Measurements from ENCODE around the gene MFGE8.
A peak's percentile ranks its signal among the peaks of the same experiment; 100 is the strongest.
"Not testable (repeated sequence)": the region's sequence is repeated elsewhere in the genome, so short reads cannot be mapped to it uniquely, and the experiment has no call there.

MFGE8 gene

GRCh38 chr15:88949734-88950400, 36.7 kb upstream of the MFGE8 start:
- Histone ChIP-seq H3K27me3 (replicated peaks in 2 of 5; ENCODE audit: control insufficient read depth in 4 of 5, insufficient read depth in 5 of 5, low read length in 4 of 5) (peaks cover 0 to 2% (median 0%) of the 10 kb centered on the region in 5 experiments), H3K27ac (ENCODE audit: insufficient read depth in 1 of 2, low read depth in 1 of 2, low read length in 2 of 2, poor library complexity in 1 of 2, severe bottlenecking in 2 of 2) (no peak overlapping the region), H3K36me3 (ENCODE audit: control insufficient read depth in 4 of 4, insufficient read depth in 4 of 4, low read length in 3 of 4) (no peaks in the 10 kb centered on the region), H3K4me1 (ENCODE audit: control extremely low read depth in 1 of 4, control insufficient read depth in 4 of 4, insufficient read depth in 4 of 4, low read length in 3 of 4) (peaks cover 0 to 2% (median 0%) of the 10 kb centered on the region in 4 experiments), H3K4me3 (ENCODE audit: control insufficient read depth in 1 of 7, extremely low read depth in 1 of 7, insufficient read depth in 4 of 7, low read depth in 2 of 7, low read length in 6 of 7) (no peak overlapping the region), H3K9me3 (ENCODE audit: control extremely low read depth in 1 of 5, control insufficient read depth in 4 of 5, insufficient read depth in 2 of 5, low read depth in 1 of 5, low read length in 4 of 5) (no peaks in the 10 kb centered on the region)
- 97% methylated on average over 4 of the region's 5 CpGs for WGBS (ENCODE audit: insufficient coverage)
- ChIA-PET CTCF (no interaction called here), POLR2A (no interaction called here)
- DNase-seq, result no peak

- no peaks in the 10 kb centered on the region for H3K36me3 ChIP-seq (ENCODE audit: control insufficient read depth in 4 of 4, insufficient read depth in 4 of 4, low read length in 3 of 4)
- no peak for DNase-seq
- peaks cover 0 to 3% (median 0%) of the 10 kb centered on the region in 5 experiments for H3K9me3 ChIP-seq (ENCODE audit: control extremely low read depth in 1 of 5, control insufficient read depth in 4 of 5, insufficient read depth in 2 of 5, low read depth in 1 of 5, low read length in 4 of 5)
- 96% methylated on average over 3 of the region's 4 CpGs for WGBS (ENCODE audit: insufficient coverage)
- ChIA-PET POLR2A (no interaction called here), CTCF (no interaction called here)
- H3K4me1 ChIP-seq (ENCODE audit: control extremely low read depth in 1 of 4, control insufficient read depth in 4 of 4, insufficient read depth in 4 of 4, low read length in 3 of 4), result no peaks in the 10 kb centered on the region
- H3K4me3 ChIP-seq (ENCODE audit: control insufficient read depth in 1 of 7, extremely low read depth in 1 of 7, insufficient read depth in 4 of 7, low read depth in 2 of 7, low read length in 6 of 7), result no peak overlapping the region
- no peak overlapping the region for H3K27ac ChIP-seq (ENCODE audit: insufficient read depth in 1 of 2, low read depth in 1 of 2, low read length in 2 of 2, poor library complexity in 1 of 2, severe bottlenecking in 2 of 2)
- H3K27me3 ChIP-seq (replicated peaks in 2 of 5; ENCODE audit: control insufficient read depth in 4 of 5, insufficient read depth in 5 of 5, low read length in 4 of 5), result no peaks in the 10 kb centered on the region
Observed at GRCh38 chr15:88940110-88940675, 27.0 kb upstream of the MFGE8 start.

GRCh38 chr15:88939486-88939806, 26.3 kb upstream of the MFGE8 start:
- Histone ChIP-seq H3K36me3 (ENCODE audit: control insufficient read depth in 4 of 4, insufficient read depth in 4 of 4, low read length in 3 of 4) (no peaks in the 10 kb centered on the region), H3K4me1 (ENCODE audit: control extremely low read depth in 1 of 4, control insufficient read depth in 4 of 4, insufficient read depth in 4 of 4, low read length in 3 of 4) (no peaks in the 10 kb centered on the region), H3K4me3 (ENCODE audit: control insufficient read depth in 1 of 7, extremely low read depth in 1 of 7, insufficient read depth in 4 of 7, low read depth in 2 of 7, low read length in 6 of 7) (no peak overlapping the region), H3K27ac (ENCODE audit: insufficient read depth in 1 of 2, low read depth in 1 of 2, low read length in 2 of 2, poor library complexity in 1 of 2, severe bottlenecking in 2 of 2) (no peak overlapping the region), H3K27me3 (replicated peaks in 2 of 5; ENCODE audit: control insufficient read depth in 4 of 5, insufficient read depth in 5 of 5, low read length in 4 of 5) (no peaks in the 10 kb centered on the region), H3K9me3 (ENCODE audit: control extremely low read depth in 1 of 5, control insufficient read depth in 4 of 5, insufficient read depth in 2 of 5, low read depth in 1 of 5, low read length in 4 of 5) (peaks cover 0 to 3% (median 0%) of the 10 kb centered on the region in 5 experiments)
- ChIA-PET CTCF (no interaction called here), POLR2A (no interaction called here)
- DNase-seq, result no peak
- WGBS (ENCODE audit: insufficient coverage), result 100% methylated on average over 1 of the region's 2 CpGs

- Histone ChIP-seq H3K27ac (ENCODE audit: insufficient read depth in 1 of 2, low read depth in 1 of 2, low read length in 2 of 2, poor library complexity in 1 of 2, severe bottlenecking in 2 of 2) (no peak overlapping the region), H3K9me3 (ENCODE audit: control extremely low read depth in 1 of 5, control insufficient read depth in 4 of 5, insufficient read depth in 2 of 5, low read depth in 1 of 5, low read length in 4 of 5) (peaks cover 0 to 3% (median 0%) of the 10 kb centered on the region in 5 experiments), H3K4me3 (ENCODE audit: control insufficient read depth in 1 of 7, extremely low read depth in 1 of 7, insufficient read depth in 4 of 7, low read depth in 2 of 7, low read length in 6 of 7) (no peak overlapping the region), H3K27me3 (replicated peaks in 2 of 5; ENCODE audit: control insufficient read depth in 4 of 5, insufficient read depth in 5 of 5, low read length in 4 of 5) (no peaks in the 10 kb centered on the region), H3K4me1 (ENCODE audit: control extremely low read depth in 1 of 4, control insufficient read depth in 4 of 4, insufficient read depth in 4 of 4, low read length in 3 of 4) (no peaks in the 10 kb centered on the region), H3K36me3 (ENCODE audit: control insufficient read depth in 4 of 4, insufficient read depth in 4 of 4, low read length in 3 of 4) (no peaks in the 10 kb centered on the region)
- ChIA-PET CTCF (no interaction called here), POLR2A (no interaction called here)
- DNase-seq, result peak in 1 of 3 donors; percentile 16
- 79% methylated on average over 14 of the region's 15 CpGs for WGBS (ENCODE audit: insufficient coverage)
Observed at GRCh38 chr15:88938802-88939485, 25.8 kb upstream of the MFGE8 start.

- DNase-seq; H3K9me3 ChIP-seq (ENCODE audit: control extremely low read depth in 1 of 5, control insufficient read depth in 4 of 5, insufficient read depth in 2 of 5, low read depth in 1 of 5, low read length in 4 of 5); H3K4me3 ChIP-seq (ENCODE audit: control insufficient read depth in 1 of 7, extremely low read depth in 1 of 7, insufficient read depth in 4 of 7, low read depth in 2 of 7, low read length in 6 of 7); POLR2A ChIA-PET; H3K27me3 ChIP-seq (replicated peaks in 2 of 5; ENCODE audit: control insufficient read depth in 4 of 5, insufficient read depth in 5 of 5, low read length in 4 of 5); H3K27ac ChIP-seq (ENCODE audit: insufficient read depth in 1 of 2, low read depth in 1 of 2, low read length in 2 of 2, poor library complexity in 1 of 2, severe bottlenecking in 2 of 2); CTCF ChIA-PET; H3K36me3 ChIP-seq (ENCODE audit: control insufficient read depth in 4 of 4, insufficient read depth in 4 of 4, low read length in 3 of 4); H3K4me1 ChIP-seq (ENCODE audit: control extremely low read depth in 1 of 4, control insufficient read depth in 4 of 4, insufficient read depth in 4 of 4, low read length in 3 of 4): not testable (repeated sequence)
- WGBS (ENCODE audit: insufficient coverage), result 94% methylated on average over 3 of the region's 4 CpGs
Observed at GRCh38 chr15:88934449-88934848, 21.3 kb upstream of the MFGE8 start.

GRCh38 chr15:88932875-88933330, 19.7 kb upstream of the MFGE8 start:
- ChIA-PET POLR2A (no interaction called here), CTCF (no interaction called here)
- Histone ChIP-seq H3K36me3 (ENCODE audit: control insufficient read depth in 4 of 4, insufficient read depth in 4 of 4, low read length in 3 of 4) (no peaks in the 10 kb centered on the region), H3K4me3 (ENCODE audit: control insufficient read depth in 1 of 7, extremely low read depth in 1 of 7, insufficient read depth in 4 of 7, low read depth in 2 of 7, low read length in 6 of 7) (no peak overlapping the region), H3K4me1 (ENCODE audit: control extremely low read depth in 1 of 4, control insufficient read depth in 4 of 4, insufficient read depth in 4 of 4, low read length in 3 of 4) (no peaks in the 10 kb centered on the region), H3K9me3 (ENCODE audit: control extremely low read depth in 1 of 5, control insufficient read depth in 4 of 5, insufficient read depth in 2 of 5, low read depth in 1 of 5, low read length in 4 of 5) (peaks cover 0 to 9% (median 3%) of the 10 kb centered on the region in 5 experiments), H3K27me3 (replicated peaks in 2 of 5; ENCODE audit: control insufficient read depth in 4 of 5, insufficient read depth in 5 of 5, low read length in 4 of 5) (peaks cover 0 to 2% (median 0%) of the 10 kb centered on the region in 5 experiments), H3K27ac (ENCODE audit: insufficient read depth in 1 of 2, low read depth in 1 of 2, low read length in 2 of 2, poor library complexity in 1 of 2, severe bottlenecking in 2 of 2) (no peak overlapping the region)
- DNase-seq, result no peak
- 100% methylated on average over 1 of the region's 1 CpG for WGBS (ENCODE audit: insufficient coverage)

- H3K4me1 ChIP-seq (ENCODE audit: control extremely low read depth in 1 of 4, control insufficient read depth in 4 of 4, insufficient read depth in 4 of 4, low read length in 3 of 4), result no peaks in the 10 kb centered on the region
- 71% methylated on average over 2 of the region's 4 CpGs for WGBS (ENCODE audit: insufficient coverage)
- ChIA-PET POLR2A (no interaction called here), CTCF (no interaction called here)
- H3K4me3 ChIP-seq (ENCODE audit: control insufficient read depth in 1 of 7, extremely low read depth in 1 of 7, insufficient read depth in 4 of 7, low read depth in 2 of 7, low read length in 6 of 7), result no peak overlapping the region
- no peaks in the 10 kb centered on the region for H3K36me3 ChIP-seq (ENCODE audit: control insufficient read depth in 4 of 4, insufficient read depth in 4 of 4, low read length in 3 of 4)
- H3K27me3 ChIP-seq (replicated peaks in 2 of 5; ENCODE audit: control insufficient read depth in 4 of 5, insufficient read depth in 5 of 5, low read length in 4 of 5), result peaks cover 0 to 2% (median 0%) of the 10 kb centered on the region in 5 experiments
- no peak overlapping the region for H3K27ac ChIP-seq (ENCODE audit: insufficient read depth in 1 of 2, low read depth in 1 of 2, low read length in 2 of 2, poor library complexity in 1 of 2, severe bottlenecking in 2 of 2)
- DNase-seq, result no peak
- peaks cover 0 to 9% (median 3%) of the 10 kb centered on the region in 5 experiments for H3K9me3 ChIP-seq (ENCODE audit: control extremely low read depth in 1 of 5, control insufficient read depth in 4 of 5, insufficient read depth in 2 of 5, low read depth in 1 of 5, low read length in 4 of 5)
Observed at GRCh38 chr15:88932271-88932874, 19.2 kb upstream of the MFGE8 start.
